Measurements from ENCODE around the gene DOCK3. TPM values are rescaled to one million over a fixed set of nuclear protein-coding genes. Genes with fewer than 3 reads are reported as not detected.
"Not testable (repeated sequence)": the region's sequence is repeated elsewhere in the genome, so short reads cannot be mapped to it uniquely, and the experiment has no call there.

DOCK3 gene
- total and polyA plus RNA-seq, 2 donors from 2014 or later, result 0.49 to 0.54 TPM

DNA sequence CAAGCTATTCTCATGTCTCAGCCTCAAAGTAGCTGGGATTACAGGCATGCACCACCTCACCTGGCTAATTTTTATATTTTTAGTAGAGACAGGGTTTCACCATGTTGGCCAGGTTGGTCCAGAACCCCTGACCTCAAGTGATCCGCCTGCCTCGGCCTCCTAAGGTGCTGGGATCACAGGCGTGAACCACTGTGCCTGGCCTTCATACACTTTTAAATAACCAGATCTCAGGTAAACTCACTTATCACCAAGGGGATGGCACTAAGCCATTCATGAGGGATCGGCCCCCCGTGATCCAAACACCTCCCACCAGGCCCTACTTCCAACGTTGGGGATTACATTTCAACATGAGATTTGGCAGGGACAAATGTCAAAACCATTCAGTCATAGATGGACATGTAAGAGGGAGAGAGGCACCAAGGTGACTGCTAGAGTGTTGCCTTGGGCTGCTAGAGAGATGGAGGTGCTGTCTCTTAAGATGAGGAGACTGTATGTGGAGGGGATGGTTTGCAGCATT is 13.3 kb upstream of the DOCK3 start:
- no peak for FAIRE-seq
- H3K27ac ChIP-seq (ENCODE audit: low read depth in 2 of 2, low read length in 2 of 2), result no peak overlapping the region

DNA sequence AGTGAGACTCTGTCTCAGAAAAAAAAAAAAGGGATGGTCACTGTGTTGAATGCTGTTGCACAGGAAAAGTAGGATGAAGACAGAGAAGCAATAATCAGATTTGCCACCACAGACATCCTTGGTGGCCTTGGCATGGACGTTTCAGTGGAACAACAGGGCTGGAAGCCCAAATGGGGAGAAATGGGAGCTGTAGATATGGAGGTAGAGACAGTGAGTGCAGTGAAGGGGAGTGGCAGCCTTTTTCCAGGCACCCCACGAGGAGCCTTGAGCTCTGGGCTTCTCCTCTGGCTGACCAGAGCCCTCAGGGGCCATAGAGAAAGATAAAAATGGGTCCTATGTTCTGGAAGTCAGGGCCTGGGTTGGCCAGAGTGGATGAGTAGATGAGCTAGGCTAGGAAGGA is 12.3 kb upstream of the DOCK3 start:
- Histone ChIP-seq H3K4me1 (ENCODE audit: control insufficient read depth in 2 of 3, insufficient read depth in 2 of 3, low read depth in 1 of 3, low read length in 3 of 3) (peaks cover 0 to 3% (median 0%) of the 10 kb centered on the region in 3 donors), H3K9ac (ENCODE audit: low read length in 3 of 3) (no peak overlapping the region), H3K27ac (ENCODE audit: low read depth in 2 of 2, low read length in 2 of 2) (no peak overlapping the region), H3K4me3 (ENCODE audit: low read length in 3 of 3) (no peak overlapping the region), H3K9me3 (ENCODE audit: control insufficient read depth in 2 of 3, insufficient read depth in 1 of 3, low read length in 3 of 3) (no peaks in the 10 kb centered on the region), H3K27me3 (ENCODE audit: control insufficient read depth, insufficient read depth, low read length) (no peaks in the 10 kb centered on the region), H3K36me3 (ENCODE audit: control insufficient read depth in 2 of 3, insufficient read depth in 3 of 3, low read length in 3 of 3) (no peaks in the 10 kb centered on the region)
- TF ChIP-seq, protein P1, sequence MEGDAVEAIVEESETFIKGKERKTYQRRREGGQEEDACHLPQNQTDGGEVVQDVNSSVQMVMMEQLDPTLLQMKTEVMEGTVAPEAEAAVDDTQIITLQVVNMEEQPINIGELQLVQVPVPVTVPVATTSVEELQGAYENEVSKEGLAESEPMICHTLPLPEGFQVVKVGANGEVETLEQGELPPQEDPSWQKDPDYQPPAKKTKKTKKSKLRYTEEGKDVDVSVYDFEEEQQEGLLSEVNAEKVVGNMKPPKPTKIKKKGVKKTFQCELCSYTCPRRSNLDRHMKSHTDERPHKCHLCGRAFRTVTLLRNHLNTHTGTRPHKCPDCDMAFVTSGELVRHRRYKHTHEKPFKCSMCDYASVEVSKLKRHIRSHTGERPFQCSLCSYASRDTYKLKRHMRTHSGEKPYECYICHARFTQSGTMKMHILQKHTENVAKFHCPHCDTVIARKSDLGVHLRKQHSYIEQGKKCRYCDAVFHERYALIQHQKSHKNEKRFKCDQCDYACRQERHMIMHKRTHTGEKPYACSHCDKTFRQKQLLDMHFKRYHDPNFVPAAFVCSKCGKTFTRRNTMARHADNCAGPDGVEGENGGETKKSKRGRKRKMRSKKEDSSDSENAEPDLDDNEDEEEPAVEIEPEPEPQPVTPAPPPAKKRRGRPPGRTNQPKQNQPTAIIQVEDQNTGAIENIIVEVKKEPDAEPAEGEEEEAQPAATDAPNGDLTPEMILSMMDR (IDR thresholded peaks at IDR 0.05; ENCODE audit: borderline replicate concordance, extremely low read depth, insufficient read depth), result no peak
- FAIRE-seq (no peak), DNase-seq (peak in 1 of 5 donors; percentile 4)
- intact Hi-C loops (cut with DNase I), result no loop called here

More for the DNA sequence above, 13.3 kb upstream of the DOCK3 start:
- no peaks in the 10 kb centered on the region for H3K27me3 ChIP-seq (ENCODE audit: control insufficient read depth, insufficient read depth, low read length)
- intact Hi-C loops (cut with DNase I), result no loop called here
- TF ChIP-seq, protein P1 (IDR thresholded peaks at IDR 0.05; ENCODE audit: borderline replicate concordance, extremely low read depth, insufficient read depth), result no peak
- H3K36me3 ChIP-seq (ENCODE audit: control insufficient read depth in 2 of 3, insufficient read depth in 3 of 3, low read length in 3 of 3), result no peaks in the 10 kb centered on the region
- H3K9me3 ChIP-seq (ENCODE audit: control insufficient read depth in 2 of 3, insufficient read depth in 1 of 3, low read length in 3 of 3), result no peaks in the 10 kb centered on the region
- peaks cover 0 to 3% (median 0%) of the 10 kb centered on the region in 3 donors for H3K4me1 ChIP-seq (ENCODE audit: control insufficient read depth in 2 of 3, insufficient read depth in 2 of 3, low read depth in 1 of 3, low read length in 3 of 3)
- H3K9ac ChIP-seq (ENCODE audit: low read length in 3 of 3), result no peak overlapping the region
- DNase-seq, result peak in 1 of 5 donors; percentile 6
- no peak overlapping the region for H3K4me3 ChIP-seq (ENCODE audit: low read length in 3 of 3)

DNA sequence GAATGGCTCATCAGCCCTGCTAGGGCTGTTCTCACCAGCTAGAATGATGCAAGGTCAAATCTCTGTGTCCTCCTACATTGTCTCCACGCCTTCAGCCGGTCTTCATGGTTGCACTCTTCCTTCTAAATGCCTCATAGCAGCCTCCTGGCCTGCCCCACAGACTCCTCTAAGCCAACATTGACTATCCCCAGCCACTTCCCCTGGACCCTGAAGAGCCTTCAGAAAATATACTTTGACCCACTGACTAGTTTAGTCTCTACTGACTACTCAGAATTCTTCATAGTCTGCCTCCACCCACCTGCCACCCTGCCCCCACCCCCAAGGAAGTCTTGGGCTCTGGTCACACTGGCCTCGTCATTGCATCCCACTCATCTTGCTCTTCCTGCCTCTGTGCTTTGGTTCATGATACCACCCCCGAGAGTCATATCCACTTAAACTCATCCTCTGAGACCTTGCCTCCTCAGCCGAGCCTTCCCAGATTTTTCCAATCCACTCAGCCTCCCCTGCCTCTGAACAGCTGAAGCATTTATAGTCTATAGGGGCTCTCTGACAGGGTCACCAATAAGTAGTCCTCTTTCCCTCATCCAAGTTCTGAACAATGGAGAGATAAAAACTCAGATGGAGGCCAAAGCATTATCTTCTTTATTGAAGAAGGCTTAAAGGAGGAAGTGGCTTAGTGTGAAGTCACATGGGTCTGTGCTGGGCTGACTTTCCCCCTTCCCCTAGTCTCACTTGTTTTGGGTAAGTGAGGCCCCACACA is 9.5 kb upstream of the DOCK3 start:
- intact Hi-C loops (cut with DNase I), result no loop called here
- Histone ChIP-seq H3K4me1 (ENCODE audit: control insufficient read depth in 2 of 3, insufficient read depth in 2 of 3, low read depth in 1 of 3, low read length in 3 of 3) (peaks cover 0 to 3% (median 0%) of the 10 kb centered on the region in 3 donors), H3K9ac (ENCODE audit: low read length in 3 of 3) (no peak overlapping the region), H3K27ac (ENCODE audit: low read depth in 2 of 2, low read length in 2 of 2) (no peak overlapping the region), H3K9me3 (ENCODE audit: control insufficient read depth in 2 of 3, insufficient read depth in 1 of 3, low read length in 3 of 3) (no peaks in the 10 kb centered on the region), H3K4me3 (ENCODE audit: low read length in 3 of 3) (no peak overlapping the region), H3K27me3 (ENCODE audit: control insufficient read depth, insufficient read depth, low read length) (no peaks in the 10 kb centered on the region), H3K36me3 (ENCODE audit: control insufficient read depth in 2 of 3, insufficient read depth in 3 of 3, low read length in 3 of 3) (no peaks in the 10 kb centered on the region)
- DNase-seq (no peak), FAIRE-seq (no peak)
- TF ChIP-seq, protein P1 (IDR thresholded peaks at IDR 0.05; ENCODE audit: borderline replicate concordance, extremely low read depth, insufficient read depth), result no peak

DNA sequence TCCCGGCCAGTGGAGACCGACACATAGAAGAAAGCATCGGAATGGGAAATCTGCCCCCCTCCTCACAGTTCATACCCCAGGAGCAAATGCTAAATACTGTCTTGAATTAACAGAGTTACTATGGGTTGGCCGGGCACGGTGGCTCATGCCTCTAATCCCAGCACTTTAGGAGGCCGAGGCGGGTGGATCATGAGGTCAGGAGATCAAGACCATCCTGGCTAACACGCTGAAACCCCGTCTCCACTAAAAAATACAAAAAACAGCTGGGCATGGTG is 8.9 kb upstream of the DOCK3 start:
- not testable (repeated sequence) for FAIRE-seq; H3K36me3 ChIP-seq (ENCODE audit: control insufficient read depth in 2 of 3, insufficient read depth in 3 of 3, low read length in 3 of 3); DNase-seq

More for the DNA sequence above, 8.9 kb upstream of the DOCK3 start:
- H3K9me3 ChIP-seq (ENCODE audit: control insufficient read depth in 2 of 3, insufficient read depth in 1 of 3, low read length in 3 of 3); intact Hi-C loops (cut with DNase I); H3K4me1 ChIP-seq (ENCODE audit: control insufficient read depth in 2 of 3, insufficient read depth in 2 of 3, low read depth in 1 of 3, low read length in 3 of 3); H3K27me3 ChIP-seq (ENCODE audit: control insufficient read depth, insufficient read depth, low read length); H3K27ac ChIP-seq (ENCODE audit: low read depth in 2 of 2, low read length in 2 of 2); H3K4me3 ChIP-seq (ENCODE audit: low read length in 3 of 3); H3K9ac ChIP-seq (ENCODE audit: low read length in 3 of 3): not testable (repeated sequence)

Measured in kidney (tissue), 14 donors.